Measurements from ENCODE around the gene NPAS4.
A peak's percentile ranks its signal among the peaks of the same experiment; 100 is the strongest.
"Not testable (repeated sequence)": the region's sequence is repeated elsewhere in the genome, so short reads cannot be mapped to it uniquely, and the experiment has no call there.

NPAS4 gene

GRCh38 chr11:66418168-66418985 is 2.5 kb upstream of the NPAS4 start:
- peak; percentile 99 for DNase-seq (ENCODE audit: low read depth)

DNA sequence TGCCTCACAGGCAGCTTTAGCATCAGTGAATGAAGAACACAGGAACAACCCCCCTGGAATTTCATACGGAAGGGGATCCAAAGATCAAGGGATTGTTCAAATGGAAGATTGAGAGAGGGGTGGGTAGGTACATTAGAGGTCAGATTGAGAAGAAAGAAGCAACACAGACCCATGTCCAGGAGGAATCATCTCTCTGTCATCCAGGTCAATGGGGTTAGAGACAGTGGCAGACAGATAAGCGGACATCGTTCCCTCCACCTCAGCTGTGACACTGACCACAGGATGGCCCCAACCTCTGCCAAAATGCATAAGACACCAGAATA is 1.9 kb upstream of the NPAS4 start:
- no peak for DNase-seq (ENCODE audit: low read depth)

GRCh38 chr11:66419825-66420224 is 1.0 kb upstream of the NPAS4 start:
- DNase-seq (ENCODE audit: low read depth) = no peak

GRCh38 chr11:66421492-66422205 is 814 bp downstream of the NPAS4 start:
- peak; percentile 91 for DNase-seq (ENCODE audit: low read depth)

DNA sequence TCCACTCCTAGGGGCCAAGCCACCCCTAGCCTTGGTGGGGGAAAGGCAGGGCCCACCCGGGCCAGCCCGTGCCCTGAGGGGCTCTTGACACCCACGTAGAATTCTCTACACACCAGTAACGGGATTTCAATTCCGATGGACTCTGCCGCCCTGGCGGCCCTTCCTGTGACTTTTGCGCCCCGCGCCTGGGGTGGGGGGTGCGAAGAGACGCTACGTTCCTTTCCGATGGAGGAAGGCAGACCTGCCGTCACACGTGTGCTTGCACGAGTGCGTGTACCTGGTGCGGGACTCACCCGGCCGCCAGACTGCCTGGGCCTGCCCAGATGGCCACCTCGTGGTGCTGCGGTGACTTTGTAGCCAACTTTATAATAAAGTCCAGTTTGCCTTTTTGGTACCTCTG is 5.5 kb downstream of the NPAS4 start:
- DNase-seq (ENCODE audit: low read depth) = no peak

- no peak for DNase-seq (ENCODE audit: low read depth)
These were observed 8.1 kb downstream of the NPAS4 start for GRCh38 chr11:66428933-66429332.

DNA sequence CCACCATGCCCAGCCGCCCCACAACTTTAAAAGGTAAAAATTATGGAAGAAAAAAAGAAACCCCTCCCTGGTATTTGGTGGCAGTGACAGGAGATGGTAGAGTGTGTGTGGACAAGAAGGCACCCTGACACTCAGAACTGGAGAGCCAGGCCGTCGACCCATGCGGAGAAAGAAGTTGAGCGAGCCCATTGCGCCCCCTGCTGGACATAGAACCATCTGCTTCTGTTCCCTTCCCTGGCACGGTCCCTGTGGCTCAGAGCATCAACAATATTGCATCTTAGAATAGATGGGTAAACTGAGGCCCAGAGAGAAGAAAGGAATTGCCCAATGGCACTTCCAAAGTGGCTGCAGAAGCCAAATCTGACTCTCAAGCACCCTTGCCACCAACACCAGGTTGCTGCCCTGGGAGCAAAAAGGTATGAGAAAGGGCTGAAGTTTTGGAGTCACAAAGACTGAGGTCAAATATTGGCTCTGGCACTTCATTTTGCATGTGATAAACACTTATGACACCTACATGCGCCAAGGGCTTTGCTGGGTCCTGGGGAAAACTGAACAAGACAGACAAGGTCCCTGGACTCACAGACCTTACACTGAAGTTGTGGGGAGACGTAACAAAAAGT is 9.3 kb downstream of the NPAS4 start:
- peak; percentile 80 for DNase-seq (ENCODE audit: low read depth)

- not testable (repeated sequence) for DNase-seq (ENCODE audit: low read depth)
These were observed 10.5 kb downstream of the NPAS4 start for GRCh38 chr11:66431287-66431686.

GRCh38 chr11:66431871-66432329 is 11.1 kb downstream of the NPAS4 start:
- not testable (repeated sequence) for DNase-seq (ENCODE audit: low read depth)

DNA sequence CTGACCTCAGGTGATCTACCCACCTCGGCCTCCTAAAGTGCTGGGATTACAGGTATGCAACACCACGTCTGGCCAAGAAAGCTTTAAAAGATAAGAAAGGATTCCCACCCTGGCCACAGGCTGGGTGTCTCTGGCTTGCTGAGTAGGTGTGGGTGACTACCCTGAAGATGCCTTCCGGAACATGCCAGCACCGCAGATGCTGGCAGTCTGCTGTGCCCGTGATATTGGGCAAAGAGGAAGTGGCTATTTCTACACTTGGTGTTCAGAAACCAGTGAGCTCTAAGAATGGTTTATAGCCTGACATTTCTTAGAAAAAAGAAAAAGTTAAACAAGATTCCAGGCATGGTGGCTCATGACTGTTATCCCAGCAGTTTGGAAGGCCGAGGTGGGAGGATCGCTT is 11.8 kb downstream of the NPAS4 start:
- DNase-seq (ENCODE audit: low read depth) = no peak

GRCh38 chr11:66437979-66438503 is 17.2 kb downstream of the NPAS4 start:
- peak; percentile 15 for DNase-seq (ENCODE audit: low read depth)

- DNase-seq (ENCODE audit: low read depth) = peak; percentile 93
These were observed 17.9 kb downstream of the NPAS4 start, which contains the start of gene MRPL11 for GRCh38 chr11:66438504-66439466. Gene MRPL11, minus strand, starts transcription at chr11:66438848. Its CDS starts 94 bp downstream, at chr11:66438754.

- not testable (repeated sequence) for DNase-seq (ENCODE audit: low read depth)
These were observed 19.5 kb downstream of the NPAS4 start for GRCh38 chr11:66440101-66440939.

DNA sequence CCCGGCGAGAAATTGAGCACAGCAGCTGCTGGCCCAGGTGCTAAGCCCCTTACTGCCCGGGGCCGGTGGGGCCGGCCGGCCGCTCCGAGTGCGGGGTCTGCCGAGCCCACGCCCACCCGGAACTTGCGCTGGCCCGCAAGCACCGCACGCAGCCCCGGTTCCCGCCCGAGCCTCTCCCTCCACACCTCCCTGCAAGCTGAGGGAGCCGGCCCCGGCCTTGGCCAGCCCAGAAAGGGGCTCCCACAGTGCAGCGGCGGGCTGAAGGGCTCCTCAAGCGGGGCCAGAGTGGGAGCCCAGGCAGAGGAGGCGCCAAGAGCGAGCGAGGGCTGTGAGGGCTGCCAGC is 20.1 kb downstream of the NPAS4 start:
- DNase-seq (ENCODE audit: low read depth) = not testable (repeated sequence)

DNA sequence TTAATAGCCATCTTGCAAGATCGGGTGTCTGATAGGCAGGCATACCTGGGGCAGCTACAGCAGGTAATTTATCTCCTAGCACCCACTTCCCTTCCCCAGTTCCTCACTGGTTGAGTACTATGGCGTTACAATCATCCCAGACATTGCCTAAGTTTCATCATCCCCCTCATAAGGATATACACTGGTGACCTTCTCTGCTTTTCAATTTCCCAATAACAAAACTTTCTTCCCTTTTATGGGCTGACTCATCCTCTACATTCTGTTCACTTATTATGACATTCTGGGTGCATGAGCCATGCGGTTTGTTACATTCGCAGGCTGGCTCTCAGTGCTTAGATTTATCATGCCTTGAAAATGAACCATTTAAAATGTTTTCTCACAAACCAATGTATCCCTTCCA is 22.8 kb downstream of the NPAS4 start:
- DNase-seq (ENCODE audit: low read depth) = peak; percentile 97

DNA sequence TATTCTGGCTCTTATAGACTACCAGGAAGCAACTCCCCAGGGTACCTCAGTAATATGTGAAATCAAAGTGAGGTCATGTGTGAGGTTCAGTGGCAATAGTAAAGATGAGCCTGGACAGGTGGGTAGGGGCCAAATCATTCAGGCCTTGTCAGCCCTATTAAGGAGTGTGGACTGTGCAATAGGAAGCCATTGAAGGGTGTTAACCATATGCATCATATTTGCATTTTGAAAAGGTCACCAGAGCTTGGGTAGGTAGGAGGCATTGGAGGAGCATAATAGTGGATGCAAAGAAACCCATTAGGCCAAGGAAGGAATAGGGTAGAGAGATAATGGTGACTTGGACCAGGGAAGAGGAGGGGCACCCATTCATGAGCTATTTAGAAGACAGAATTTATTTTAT is 26.2 kb downstream of the NPAS4 start:
- DNase-seq (ENCODE audit: low read depth) = no peak

GRCh38 chr11:66448523-66448922 is 27.7 kb downstream of the NPAS4 start:
- DNase-seq (ENCODE audit: low read depth) = no peak

DNA sequence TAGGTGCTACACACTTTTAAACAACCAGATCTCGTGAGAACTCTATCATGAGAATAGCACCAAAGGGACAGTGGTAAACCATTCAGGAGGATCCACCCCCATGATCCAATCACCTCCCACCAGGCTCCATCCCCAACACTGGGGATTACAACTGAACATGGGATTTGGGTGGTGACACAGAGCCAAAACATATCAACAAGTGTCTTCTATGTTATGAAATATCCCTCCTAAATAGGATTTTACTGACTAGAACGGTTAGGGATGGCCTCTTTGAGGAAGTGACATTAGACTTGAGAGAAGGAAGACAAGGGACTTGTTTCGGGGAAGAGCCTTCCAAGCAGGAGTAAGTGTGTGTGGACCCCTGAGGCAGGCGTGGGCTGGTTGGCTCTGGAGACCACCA is 29.7 kb downstream of the NPAS4 start:
- DNase-seq (ENCODE audit: low read depth) = no peak

- DNase-seq (ENCODE audit: low read depth) = no peak
These were observed 30.8 kb downstream of the NPAS4 start for GRCh38 chr11:66451663-66452062.

GRCh38 chr11:66454247-66454646 is 33.4 kb downstream of the NPAS4 start:
- no peak for DNase-seq (ENCODE audit: low read depth)

GRCh38 chr11:66454828-66455227 is 34.0 kb downstream of the NPAS4 start:
- DNase-seq (ENCODE audit: low read depth) = no peak

All from EH (cell line).